Nephron progenitor cell (in vitro differentiated cells): Measurements from ENCODE around the gene UIMC1.

Experiments
- DNase-seq: peaks from one replicate; pipeline ENCODE4 v3.0.0; 2021
- H3K27ac Mint-ChIP-seq: 2 replicates; pipeline ENCODE4 v1.8.0; 2021; ENCODE audit warnings: mild to moderate bottlenecking, moderate library complexity, mixed read lengths
- H3K27me3 Mint-ChIP-seq: 2 replicates; pipeline ENCODE4 v1.8.0; 2021; ENCODE audit warnings: mild to moderate bottlenecking, low read depth, mixed read lengths; ENCODE audit not compliant: poor library complexity
- H3K36me3 Mint-ChIP-seq: 2 replicates; pipeline ENCODE4 v1.8.0; 2021; ENCODE audit warnings: low read depth, mixed read lengths
- H3K4me1 Mint-ChIP-seq: 2 replicates; pipeline ENCODE4 v1.8.0; 2021; ENCODE audit warnings: mixed read lengths
- H3K4me3 Mint-ChIP-seq: 2 replicates; pipeline ENCODE4 v1.8.0; 2021; ENCODE audit warnings: mild to moderate bottlenecking, moderate library complexity, mixed read lengths
- H3K9me3 Mint-ChIP-seq: 2 replicates; pipeline ENCODE4 v1.8.0; 2021; ENCODE audit warnings: mild to moderate bottlenecking, moderate library complexity, mixed read lengths
- TF ChIP-seq, protein P1 (sequence below): fragments of 200-600 bp; sonication (generic); IDR thresholded peaks from 2 replicates; pipeline ENCODE4 v1.5.0; 2021; ENCODE audit warnings: antibody characterized with exemption

UIMC1 gene

DNA sequence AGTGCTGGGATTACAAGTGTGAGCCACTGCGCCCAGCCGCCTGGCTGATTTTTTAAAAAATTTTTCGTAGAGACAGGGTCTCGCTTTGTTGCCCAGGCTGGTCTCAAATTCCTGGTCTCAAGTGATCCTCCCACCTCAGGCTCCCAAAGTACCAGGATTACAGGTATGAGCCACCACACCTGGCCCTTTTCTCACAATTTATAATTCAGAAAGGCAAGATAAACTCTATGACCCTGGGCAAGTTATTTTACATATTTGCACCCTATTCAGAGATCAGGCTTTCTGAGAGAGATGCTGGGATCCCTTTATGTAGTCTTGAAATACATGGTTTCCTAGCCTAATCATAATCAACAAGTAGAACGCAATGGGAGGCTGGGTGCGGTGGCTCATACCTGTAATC, 36.5 kb upstream of the UIMC1 start:
- Mint-ChIP-seq H3K27me3 (peaks cover 3% of the 10 kb centered on the region), H3K27ac (no peak overlapping the region), H3K36me3 (peaks cover 46% of the 10 kb centered on the region)

DNA sequence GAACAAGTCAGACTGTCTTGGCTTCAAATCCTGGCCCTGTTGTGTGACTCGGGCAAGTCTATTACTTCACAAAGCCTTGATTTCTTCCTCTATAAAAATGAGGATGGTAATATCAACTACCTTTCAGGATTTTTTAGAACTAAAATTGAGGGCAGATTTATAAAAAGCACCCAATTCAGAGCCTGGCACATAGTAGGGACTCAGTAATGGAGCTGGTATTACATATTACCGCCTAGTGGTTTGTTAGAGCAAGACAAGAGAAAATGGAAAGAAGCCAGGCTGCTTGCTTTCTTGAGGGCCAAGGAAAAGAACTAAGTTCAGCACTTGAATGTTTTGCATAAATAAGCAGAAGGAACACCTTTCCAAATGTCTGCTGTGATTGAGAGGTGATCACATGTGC, 35.4 kb upstream of the UIMC1 start:
- no peak overlapping the region for H3K27ac Mint-ChIP-seq
- H3K27me3 Mint-ChIP-seq = peaks cover 3% of the 10 kb centered on the region
- no peak for DNase-seq
- H3K4me1 Mint-ChIP-seq = no peaks in the 10 kb centered on the region
- H3K9me3 Mint-ChIP-seq = no peaks in the 10 kb centered on the region
- TF ChIP-seq, protein P1, sequence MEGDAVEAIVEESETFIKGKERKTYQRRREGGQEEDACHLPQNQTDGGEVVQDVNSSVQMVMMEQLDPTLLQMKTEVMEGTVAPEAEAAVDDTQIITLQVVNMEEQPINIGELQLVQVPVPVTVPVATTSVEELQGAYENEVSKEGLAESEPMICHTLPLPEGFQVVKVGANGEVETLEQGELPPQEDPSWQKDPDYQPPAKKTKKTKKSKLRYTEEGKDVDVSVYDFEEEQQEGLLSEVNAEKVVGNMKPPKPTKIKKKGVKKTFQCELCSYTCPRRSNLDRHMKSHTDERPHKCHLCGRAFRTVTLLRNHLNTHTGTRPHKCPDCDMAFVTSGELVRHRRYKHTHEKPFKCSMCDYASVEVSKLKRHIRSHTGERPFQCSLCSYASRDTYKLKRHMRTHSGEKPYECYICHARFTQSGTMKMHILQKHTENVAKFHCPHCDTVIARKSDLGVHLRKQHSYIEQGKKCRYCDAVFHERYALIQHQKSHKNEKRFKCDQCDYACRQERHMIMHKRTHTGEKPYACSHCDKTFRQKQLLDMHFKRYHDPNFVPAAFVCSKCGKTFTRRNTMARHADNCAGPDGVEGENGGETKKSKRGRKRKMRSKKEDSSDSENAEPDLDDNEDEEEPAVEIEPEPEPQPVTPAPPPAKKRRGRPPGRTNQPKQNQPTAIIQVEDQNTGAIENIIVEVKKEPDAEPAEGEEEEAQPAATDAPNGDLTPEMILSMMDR = no peak
- peaks cover 37% of the 10 kb centered on the region for H3K36me3 Mint-ChIP-seq
- no peak overlapping the region for H3K4me3 Mint-ChIP-seq

More for the DNA sequence above, 36.5 kb upstream of the UIMC1 start:
- TF ChIP-seq, protein P1 = no peak
- no peaks in the 10 kb centered on the region for H3K9me3 Mint-ChIP-seq
- no peak overlapping the region for H3K4me3 Mint-ChIP-seq
- DNase-seq = no peak
- H3K4me1 Mint-ChIP-seq = no peaks in the 10 kb centered on the region

DNA sequence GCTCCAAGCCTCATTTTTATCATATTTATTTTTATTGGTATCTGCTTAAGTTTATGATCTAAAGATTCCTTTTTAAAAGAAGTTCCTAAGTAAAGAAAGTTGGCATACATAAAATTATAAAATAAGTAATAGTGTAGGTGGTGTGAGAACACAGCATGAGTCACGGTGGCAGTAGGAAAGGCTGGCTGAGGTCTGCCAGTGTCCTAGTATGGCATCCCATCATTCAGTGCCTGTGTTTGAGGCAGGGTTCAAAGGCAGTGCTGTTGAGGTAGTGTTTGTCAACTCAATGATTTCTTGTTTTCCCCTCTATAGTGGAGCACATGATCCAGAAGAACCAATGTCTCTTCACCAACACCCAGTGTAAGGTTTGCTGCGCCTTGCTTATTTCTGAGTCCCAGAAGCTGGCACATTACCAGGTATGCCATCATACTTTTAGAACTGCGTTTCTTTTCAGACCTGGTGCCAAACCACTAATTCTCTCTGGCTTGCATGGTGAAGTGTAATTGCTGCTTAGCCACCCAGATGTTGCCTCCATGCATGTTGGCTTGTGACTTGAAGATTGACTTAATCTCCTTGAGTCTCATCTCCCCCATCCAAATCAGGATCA, 34.3 kb upstream of the UIMC1 start:
- H3K4me1 Mint-ChIP-seq = peaks cover 8% of the 10 kb centered on the region
- TF ChIP-seq, protein P1 = no peak
- H3K27ac Mint-ChIP-seq = no peak overlapping the region
- DNase-seq = no peak
- H3K9me3 Mint-ChIP-seq = no peaks in the 10 kb centered on the region
- H3K36me3 Mint-ChIP-seq = peaks cover 38% of the 10 kb centered on the region
- peaks cover 3% of the 10 kb centered on the region for H3K27me3 Mint-ChIP-seq
- no peak overlapping the region for H3K4me3 Mint-ChIP-seq

DNA sequence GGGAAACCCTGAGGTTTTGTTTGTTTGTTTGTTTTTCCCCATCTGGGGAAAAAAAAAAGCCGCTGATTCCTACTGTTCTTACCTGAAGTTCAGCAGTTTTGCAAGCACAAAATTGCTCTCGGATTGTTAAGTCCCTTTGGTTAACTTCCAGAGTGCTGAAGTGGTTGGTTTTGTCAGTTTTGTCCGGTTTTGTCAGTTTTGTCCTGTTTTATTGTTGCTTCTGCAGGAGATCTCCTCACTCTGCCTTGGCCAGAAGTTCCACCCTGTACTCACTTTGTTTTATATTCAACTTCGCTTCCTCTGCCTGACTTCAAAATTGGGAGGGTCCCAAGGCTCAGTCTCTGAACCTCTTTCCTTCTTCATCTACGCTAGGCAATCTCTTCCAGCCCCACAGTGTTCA, 30.3 kb upstream of the UIMC1 start:
- Mint-ChIP-seq H3K27me3 (peaks cover 3% of the 10 kb centered on the region), H3K4me1 (peaks cover 11% of the 10 kb centered on the region), H3K9me3 (peaks cover 2% of the 10 kb centered on the region), H3K4me3 (no peak overlapping the region), H3K36me3 (peaks cover 43% of the 10 kb centered on the region), H3K27ac (no peak overlapping the region)
- no peak for DNase-seq
- TF ChIP-seq, protein P1 = no peak

DNA sequence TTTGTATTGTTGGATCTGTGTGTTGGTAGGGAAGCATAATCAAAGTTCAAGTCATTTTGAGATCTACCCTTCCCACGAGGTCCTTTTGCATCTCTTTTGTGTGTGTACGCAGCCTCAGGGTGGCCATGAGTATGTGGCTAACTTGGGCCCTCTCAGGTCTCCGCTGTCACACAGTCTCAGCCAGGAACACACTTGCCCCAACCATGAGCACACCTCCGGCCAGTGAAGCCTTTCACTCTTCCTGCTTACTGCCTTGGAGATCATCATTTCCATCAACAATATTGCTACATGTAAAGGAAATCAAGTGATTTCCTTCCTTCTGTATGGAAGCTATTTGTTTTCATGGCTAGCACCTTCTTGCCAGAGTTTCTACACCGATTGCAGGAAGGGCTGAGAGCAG, 29.9 kb upstream of the UIMC1 start:
- H3K4me1 Mint-ChIP-seq = peaks cover 11% of the 10 kb centered on the region
- peaks cover 7% of the 10 kb centered on the region for H3K9me3 Mint-ChIP-seq
- H3K27me3 Mint-ChIP-seq = peaks cover 3% of the 10 kb centered on the region
- H3K36me3 Mint-ChIP-seq = peaks cover 43% of the 10 kb centered on the region
- TF ChIP-seq, protein P1 = no peak
- no peak overlapping the region for H3K4me3 Mint-ChIP-seq
- DNase-seq = no peak
- peak overlapping the region; percentile 86 for H3K27ac Mint-ChIP-seq

DNA sequence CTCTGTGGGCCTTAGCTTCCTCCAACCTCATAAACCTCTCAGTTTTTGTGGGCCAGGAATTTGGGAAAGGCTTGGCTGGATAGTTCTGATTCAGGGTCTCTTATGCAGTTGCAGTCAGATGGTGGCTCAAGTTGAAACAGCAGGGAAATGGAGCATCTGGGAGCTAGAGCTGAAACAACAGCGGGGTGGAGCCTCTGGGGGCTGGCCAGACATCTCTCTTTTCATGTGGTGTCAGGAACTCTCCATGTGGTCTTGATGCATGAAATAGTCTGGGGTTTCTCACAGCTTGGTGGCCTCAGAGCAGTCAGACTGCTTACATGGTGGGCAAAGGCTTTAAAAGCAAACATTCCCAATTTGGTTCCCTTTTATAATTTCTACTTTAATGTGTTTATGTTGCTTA, 29.4 kb upstream of the UIMC1 start:
- Mint-ChIP-seq H3K36me3 (peaks cover 43% of the 10 kb centered on the region), H3K27ac (peak overlapping the region; percentile 86), H3K4me1 (peaks cover 11% of the 10 kb centered on the region), H3K4me3 (no peak overlapping the region), H3K9me3 (peaks cover 11% of the 10 kb centered on the region), H3K27me3 (peaks cover 3% of the 10 kb centered on the region)
- TF ChIP-seq, protein P1 = no peak
- DNase-seq = peak; percentile 7
